MM.1S (cell line): ENCODE results near the gene CTTN.

Experiments
- EZH2 ChIP-seq: fragments of 300-600 bp; sonication (generic); optimal IDR thresholded peaks from 2 replicates; pipeline ENCODE3; 2017; ENCODE audit warnings: low read depth, mild to moderate bottlenecking, antibody characterized with exemption, low read length, mixed read lengths
- EZH2phosphoT487 ChIP-seq: fragments of 300-600 bp; sonication (generic); IDR thresholded peaks from 2 replicates; pipeline ENCODE4 v1.6.1; 2018; ENCODE audit warnings: antibody characterized with exemption, low read length
- TF ChIP-seq, protein P1 (sequence below): fragments of 300-600 bp; sonication (generic); IDR thresholded peaks from 2 replicates; pipeline ENCODE4 v1.5.1; 2016; ENCODE audit warnings: antibody characterized with exemption, low read length, mixed read lengths

GRCh38 chr11:70353329-70353728, 45.0 kb upstream of the CTTN start:
- TF ChIP-seq EZH2 (no peak), EZH2phosphoT487 (no peak)
- TF ChIP-seq, protein P1, sequence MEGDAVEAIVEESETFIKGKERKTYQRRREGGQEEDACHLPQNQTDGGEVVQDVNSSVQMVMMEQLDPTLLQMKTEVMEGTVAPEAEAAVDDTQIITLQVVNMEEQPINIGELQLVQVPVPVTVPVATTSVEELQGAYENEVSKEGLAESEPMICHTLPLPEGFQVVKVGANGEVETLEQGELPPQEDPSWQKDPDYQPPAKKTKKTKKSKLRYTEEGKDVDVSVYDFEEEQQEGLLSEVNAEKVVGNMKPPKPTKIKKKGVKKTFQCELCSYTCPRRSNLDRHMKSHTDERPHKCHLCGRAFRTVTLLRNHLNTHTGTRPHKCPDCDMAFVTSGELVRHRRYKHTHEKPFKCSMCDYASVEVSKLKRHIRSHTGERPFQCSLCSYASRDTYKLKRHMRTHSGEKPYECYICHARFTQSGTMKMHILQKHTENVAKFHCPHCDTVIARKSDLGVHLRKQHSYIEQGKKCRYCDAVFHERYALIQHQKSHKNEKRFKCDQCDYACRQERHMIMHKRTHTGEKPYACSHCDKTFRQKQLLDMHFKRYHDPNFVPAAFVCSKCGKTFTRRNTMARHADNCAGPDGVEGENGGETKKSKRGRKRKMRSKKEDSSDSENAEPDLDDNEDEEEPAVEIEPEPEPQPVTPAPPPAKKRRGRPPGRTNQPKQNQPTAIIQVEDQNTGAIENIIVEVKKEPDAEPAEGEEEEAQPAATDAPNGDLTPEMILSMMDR: no peak
